Esophagus squamous epithelium (tissue), 4 donors: Measurements from ENCODE around the gene PDE9A.

ENCODE experiments used
- CTCF ChIP-seq, 6 experiments: fragments of 450-650 bp in 4 of 6; fragments of 200-600 bp in 2 of 6; sonication (generic) in 2 of 6; IDR thresholded peaks; one replicate each; pipeline ENCODE4 v1.5.1; 2016 to 2019; ENCODE audit warnings: antibody characterized with exemption in 6 of 6, mild to moderate bottlenecking in 4 of 6, moderate library complexity in 4 of 6
- POLR2A ChIP-seq, 4 donors: fragments of 450-650 bp; IDR thresholded peaks; one replicate each; pipeline ENCODE4 v1.6.1; 2017; ENCODE audit warnings: antibody characterized with exemption in 4 of 4, mild to moderate bottlenecking in 4 of 4, moderate library complexity in 3 of 4

- TF ChIP-seq POLR2A (IDR thresholded peaks at IDR 0.05) (no peak), CTCF (IDR thresholded peaks at IDR 0.05) (no peak)
Observed at GRCh38 chr21:42644223-42645208, 8.9 kb upstream of the PDE9A start.
